Measurements from ENCODE around the gene TMEM244.
A peak's percentile ranks its signal among the peaks of the same experiment; 100 is the strongest.

The TMEM244 gene

DNA sequence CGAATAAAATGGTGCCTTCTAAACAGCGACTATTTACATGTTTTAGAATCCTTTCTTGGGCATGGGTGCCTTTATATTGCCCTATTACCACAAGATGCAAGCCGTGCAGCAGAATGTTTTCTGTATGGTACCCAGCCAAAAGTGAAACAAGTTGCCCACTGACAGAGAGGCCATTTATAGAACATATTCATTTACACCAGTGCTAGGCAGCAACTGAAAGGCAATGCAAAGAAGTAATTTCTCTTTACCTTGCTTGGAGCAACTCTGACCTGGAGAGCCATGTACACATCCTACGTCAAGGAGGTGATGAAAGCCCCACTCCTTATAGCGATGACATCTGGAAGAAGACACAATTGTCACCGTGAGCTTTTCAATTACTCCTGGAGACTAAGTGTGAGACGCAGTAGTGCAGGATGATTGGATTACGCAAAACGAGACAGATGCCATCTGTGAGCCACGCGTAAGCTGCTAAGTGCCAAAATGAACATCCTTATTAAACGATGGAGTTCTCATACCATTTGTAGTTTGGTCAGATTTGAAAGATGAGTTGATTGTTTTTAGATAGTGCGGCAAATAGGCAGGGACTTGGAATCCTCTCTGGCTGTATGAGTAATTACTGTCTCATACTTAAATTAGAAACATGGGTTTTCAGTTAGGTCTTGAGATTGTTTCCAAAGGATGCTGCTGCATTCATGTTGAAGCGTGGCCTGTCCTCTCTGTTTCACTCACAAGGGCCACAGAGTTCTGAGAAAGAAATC is at the start of gene TMEM244:
Gene TMEM244, minus strand, starts transcription at position 408 of the 758 bp plus-strand sequence. Its CDS starts 127 bp downstream, at position 281.
- Mint-ChIP-seq H3K4me3 (peak within 1 kb of the TSS; percentile 64), H3K36me3 (ENCODE audit: low read depth) (no peaks in the 10 kb centered on the region), H3K27me3 (no peaks in the 10 kb centered on the region), H3K4me1 (ENCODE audit: low read depth) (peaks cover 13% of the 10 kb centered on the region), H3K9me3 (no peaks in the 10 kb centered on the region), H3K27ac (no peak within 1 kb of the TSS)
- no peak for DNase-seq

DNA sequence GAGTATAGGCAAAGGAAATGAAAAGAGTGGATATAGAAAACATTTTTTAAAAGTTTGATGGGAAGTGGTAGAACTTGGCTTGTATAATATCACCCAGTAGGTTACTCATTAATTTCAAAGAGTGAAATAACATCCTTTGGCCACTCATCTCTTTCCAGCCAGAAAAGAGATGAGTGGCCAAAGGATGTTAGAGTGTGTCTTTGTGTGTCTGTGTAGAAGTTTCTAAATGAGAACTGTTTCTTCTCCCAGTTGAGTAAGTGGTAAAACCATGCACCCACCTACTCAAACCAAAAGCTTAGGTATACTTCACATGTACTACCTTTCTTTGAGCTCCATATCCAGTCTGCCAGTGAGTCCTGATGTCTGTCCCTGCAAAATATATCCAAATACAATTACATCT is 47.7 kb upstream of the TMEM244 start:
- Mint-ChIP-seq H3K36me3 (ENCODE audit: low read depth) (no peaks in the 10 kb centered on the region), H3K27ac (no peak overlapping the region), H3K4me3 (no peak overlapping the region), H3K9me3 (no peaks in the 10 kb centered on the region), H3K27me3 (no peaks in the 10 kb centered on the region), H3K4me1 (ENCODE audit: low read depth) (peaks cover 10% of the 10 kb centered on the region)
- DNase-seq: no peak

GRCh38 chr6:129908356-129908755 is 47.2 kb upstream of the TMEM244 start:
- Mint-ChIP-seq H3K4me3 (no peak overlapping the region), H3K9me3 (no peaks in the 10 kb centered on the region), H3K27ac (no peak overlapping the region), H3K36me3 (ENCODE audit: low read depth) (no peaks in the 10 kb centered on the region), H3K4me1 (ENCODE audit: low read depth) (peaks cover 10% of the 10 kb centered on the region), H3K27me3 (no peaks in the 10 kb centered on the region)
- no peak for DNase-seq

- Mint-ChIP-seq H3K9me3 (no peaks in the 10 kb centered on the region), H3K4me3 (no peak overlapping the region), H3K27ac (no peak overlapping the region), H3K36me3 (ENCODE audit: low read depth) (no peaks in the 10 kb centered on the region), H3K4me1 (ENCODE audit: low read depth) (peaks cover 10% of the 10 kb centered on the region), H3K27me3 (no peaks in the 10 kb centered on the region)
- DNase-seq: no peak
Observed at GRCh38 chr6:129906515-129907077, 45.5 kb upstream of the TMEM244 start.

DNA sequence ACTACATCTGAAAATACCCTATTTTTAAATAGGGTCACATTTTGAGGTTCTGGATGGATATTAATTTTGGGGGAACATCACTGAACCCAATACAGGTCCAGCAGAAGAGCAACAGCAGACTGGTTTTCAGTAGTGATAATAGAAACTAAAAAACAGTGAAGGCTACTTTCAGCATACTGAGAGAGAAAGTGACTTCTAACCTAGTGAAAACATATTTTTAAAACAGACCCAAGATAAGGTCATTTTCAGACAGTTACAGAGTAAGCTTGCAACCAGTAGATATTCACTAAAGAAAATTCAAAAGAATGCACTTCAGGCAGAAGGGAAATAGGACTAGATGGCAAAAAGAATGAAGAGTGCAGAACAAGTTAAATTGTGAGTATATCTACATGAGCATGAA is 42.0 kb upstream of the TMEM244 start:
- Mint-ChIP-seq H3K9me3 (no peaks in the 10 kb centered on the region), H3K27ac (no peak overlapping the region), H3K4me3 (no peak overlapping the region), H3K36me3 (ENCODE audit: low read depth) (no peaks in the 10 kb centered on the region), H3K4me1 (ENCODE audit: low read depth) (peaks cover 4% of the 10 kb centered on the region), H3K27me3 (no peaks in the 10 kb centered on the region)
- DNase-seq: no peak

DNA sequence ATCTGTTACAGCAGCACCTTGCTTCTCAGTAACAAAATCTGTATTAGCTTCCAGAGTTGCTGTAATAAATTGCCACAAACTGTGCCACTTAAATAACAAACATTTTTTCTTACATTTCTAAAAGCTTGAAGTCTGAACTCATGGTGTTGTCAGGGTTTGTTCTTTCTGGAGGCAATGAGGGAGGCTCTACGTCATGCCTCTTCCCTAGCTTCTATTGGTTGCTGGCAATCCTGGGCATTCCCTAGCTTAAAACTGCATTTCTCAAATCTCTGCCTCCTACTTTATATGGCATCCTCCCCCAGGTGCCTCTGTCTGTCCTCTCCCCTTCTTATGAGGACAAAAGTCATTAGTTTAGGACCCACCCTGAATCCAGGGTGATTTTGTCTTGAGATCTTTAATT is 41.6 kb upstream of the TMEM244 start:
- Mint-ChIP-seq H3K4me1 (ENCODE audit: low read depth) (peaks cover 4% of the 10 kb centered on the region), H3K9me3 (no peaks in the 10 kb centered on the region), H3K36me3 (ENCODE audit: low read depth) (no peaks in the 10 kb centered on the region), H3K4me3 (no peak overlapping the region), H3K27ac (no peak overlapping the region), H3K27me3 (no peaks in the 10 kb centered on the region)
- DNase-seq: no peak

DNA sequence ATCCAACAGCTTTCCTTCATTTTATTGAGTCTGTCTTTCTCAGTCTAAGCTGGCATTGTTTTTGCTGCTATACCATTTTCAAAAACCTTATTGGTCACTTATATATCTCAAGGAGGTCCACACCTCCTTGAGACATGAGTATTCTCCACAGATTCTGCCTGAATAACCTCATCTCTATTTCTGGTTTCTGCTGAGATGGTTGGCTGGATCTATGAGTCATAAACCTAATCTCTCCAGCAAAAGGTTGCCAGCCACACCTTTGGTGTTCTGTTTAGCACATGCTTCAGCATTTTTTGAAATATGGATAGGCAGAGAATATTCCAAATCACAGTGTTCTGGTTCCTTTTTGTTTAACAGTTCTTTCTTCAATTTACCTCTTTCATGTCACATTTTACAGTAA is 40.8 kb upstream of the TMEM244 start:
- Mint-ChIP-seq H3K27me3 (no peaks in the 10 kb centered on the region), H3K36me3 (ENCODE audit: low read depth) (no peaks in the 10 kb centered on the region), H3K4me3 (no peak overlapping the region), H3K27ac (no peak overlapping the region), H3K4me1 (ENCODE audit: low read depth) (peaks cover 2% of the 10 kb centered on the region), H3K9me3 (no peaks in the 10 kb centered on the region)
- DNase-seq: no peak

- no peaks in the 10 kb centered on the region for H3K36me3 Mint-ChIP-seq (ENCODE audit: low read depth)
- H3K27me3 Mint-ChIP-seq: no peaks in the 10 kb centered on the region
- DNase-seq: no peak
- no peak overlapping the region for H3K27ac Mint-ChIP-seq
- no peak overlapping the region for H3K4me3 Mint-ChIP-seq
- H3K9me3 Mint-ChIP-seq: no peaks in the 10 kb centered on the region
- H3K4me1 Mint-ChIP-seq (ENCODE audit: low read depth): peaks cover 2% of the 10 kb centered on the region
Observed at GRCh38 chr6:129895692-129896091, 34.6 kb upstream of the TMEM244 start.

GRCh38 chr6:129894921-129895320 is 33.8 kb upstream of the TMEM244 start:
- Mint-ChIP-seq H3K4me1 (ENCODE audit: low read depth) (peaks cover 9% of the 10 kb centered on the region), H3K9me3 (no peaks in the 10 kb centered on the region), H3K27ac (no peak overlapping the region), H3K27me3 (no peaks in the 10 kb centered on the region), H3K4me3 (no peak overlapping the region), H3K36me3 (ENCODE audit: low read depth) (no peaks in the 10 kb centered on the region)
- DNase-seq: no peak

DNA sequence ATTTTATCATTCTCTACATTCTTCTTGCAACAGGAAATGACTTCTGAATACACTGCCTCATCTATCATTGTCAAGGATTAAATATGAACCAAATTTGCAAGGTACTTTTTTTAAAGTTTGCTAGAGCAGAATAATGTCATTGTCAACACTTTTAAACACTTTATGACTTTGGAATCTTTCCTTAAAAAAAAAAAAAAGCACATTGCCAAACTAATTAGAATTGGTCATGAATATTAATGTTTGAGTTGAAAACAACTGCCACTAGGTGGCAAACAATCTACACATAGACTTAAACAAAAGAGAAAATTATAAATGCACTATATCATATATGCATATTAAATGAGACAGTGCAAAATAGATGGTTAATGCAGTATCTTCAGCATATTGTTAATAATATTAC is 32.5 kb upstream of the TMEM244 start:
- Mint-ChIP-seq H3K9me3 (no peaks in the 10 kb centered on the region), H3K36me3 (ENCODE audit: low read depth) (no peaks in the 10 kb centered on the region), H3K4me1 (ENCODE audit: low read depth) (peaks cover 14% of the 10 kb centered on the region), H3K4me3 (no peak overlapping the region), H3K27ac (no peak overlapping the region), H3K27me3 (no peaks in the 10 kb centered on the region)
- no peak for DNase-seq

- peaks cover 14% of the 10 kb centered on the region for H3K4me1 Mint-ChIP-seq (ENCODE audit: low read depth)
- H3K4me3 Mint-ChIP-seq: no peak overlapping the region
- DNase-seq: no peak
- no peaks in the 10 kb centered on the region for H3K9me3 Mint-ChIP-seq
- no peak overlapping the region for H3K27ac Mint-ChIP-seq
- no peaks in the 10 kb centered on the region for H3K36me3 Mint-ChIP-seq (ENCODE audit: low read depth)
- no peaks in the 10 kb centered on the region for H3K27me3 Mint-ChIP-seq
Observed at GRCh38 chr6:129890701-129891100, 29.6 kb upstream of the TMEM244 start.

GRCh38 chr6:129890164-129890563 is 29.0 kb upstream of the TMEM244 start:
- no peaks in the 10 kb centered on the region for H3K36me3 Mint-ChIP-seq (ENCODE audit: low read depth)
- H3K4me3 Mint-ChIP-seq: no peak overlapping the region
- DNase-seq: no peak
- H3K4me1 Mint-ChIP-seq (ENCODE audit: low read depth): peaks cover 14% of the 10 kb centered on the region
- peak overlapping the region; percentile 1 for H3K27ac Mint-ChIP-seq
- no peaks in the 10 kb centered on the region for H3K9me3 Mint-ChIP-seq
- H3K27me3 Mint-ChIP-seq: no peaks in the 10 kb centered on the region

GRCh38 chr6:129889580-129889979 is 28.5 kb upstream of the TMEM244 start:
- peaks cover 14% of the 10 kb centered on the region for H3K4me1 Mint-ChIP-seq (ENCODE audit: low read depth)
- no peak for DNase-seq
- no peaks in the 10 kb centered on the region for H3K36me3 Mint-ChIP-seq (ENCODE audit: low read depth)
- no peaks in the 10 kb centered on the region for H3K27me3 Mint-ChIP-seq
- H3K27ac Mint-ChIP-seq: no peak overlapping the region
- H3K4me3 Mint-ChIP-seq: no peak overlapping the region
- no peaks in the 10 kb centered on the region for H3K9me3 Mint-ChIP-seq

DNA sequence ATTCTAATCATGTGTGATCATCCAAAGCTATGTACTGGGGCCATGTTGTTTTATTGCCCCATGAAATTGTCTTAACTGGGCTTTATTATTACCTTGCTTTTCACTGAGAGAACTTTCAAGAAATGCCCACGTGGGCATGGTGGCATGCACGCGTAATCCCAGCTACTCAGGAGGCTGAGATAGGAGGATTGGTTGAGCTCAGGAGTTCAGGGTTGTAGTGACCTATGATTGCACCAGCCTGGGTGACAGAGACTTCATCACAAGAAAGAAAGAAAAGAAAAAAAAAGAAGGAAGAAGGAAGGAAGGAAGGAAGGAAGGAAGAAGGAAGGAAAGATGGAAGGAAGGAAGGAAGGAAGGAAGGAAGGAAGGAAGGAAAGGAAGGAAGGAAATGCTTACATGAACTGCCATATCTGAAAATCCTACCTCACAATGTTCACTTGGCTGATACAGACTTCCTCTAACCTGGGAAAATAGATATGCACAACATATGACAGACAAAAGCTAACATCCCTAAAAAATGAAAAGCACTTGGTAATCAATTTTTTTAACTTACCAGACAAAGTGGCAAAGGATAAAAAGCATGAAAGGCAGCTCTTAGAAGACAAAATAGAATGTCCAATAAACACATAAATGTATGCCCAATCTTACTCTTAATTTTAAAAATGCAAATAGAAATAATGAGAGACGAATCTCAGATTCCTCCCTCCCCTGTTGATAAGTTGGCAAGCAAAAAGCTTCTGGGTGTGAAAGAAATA is 25.5 kb upstream of the TMEM244 start:
- Mint-ChIP-seq H3K4me3 (no peak overlapping the region), H3K9me3 (no peaks in the 10 kb centered on the region), H3K36me3 (ENCODE audit: low read depth) (no peaks in the 10 kb centered on the region), H3K27ac (no peak overlapping the region), H3K27me3 (no peaks in the 10 kb centered on the region), H3K4me1 (ENCODE audit: low read depth) (peaks cover 19% of the 10 kb centered on the region)
- no peak for DNase-seq

- Mint-ChIP-seq H3K4me3 (no peak overlapping the region), H3K36me3 (ENCODE audit: low read depth) (no peaks in the 10 kb centered on the region)
Observed at GRCh38 chr6:129884211-129884610, 23.1 kb upstream of the TMEM244 start.

More at GRCh38 chr6:129884211-129884610, 23.1 kb upstream of the TMEM244 start:
- no peak for DNase-seq
- Mint-ChIP-seq H3K4me1 (ENCODE audit: low read depth) (peaks cover 5% of the 10 kb centered on the region), H3K9me3 (no peaks in the 10 kb centered on the region), H3K27ac (no peak overlapping the region), H3K27me3 (peaks cover 3% of the 10 kb centered on the region)
